HG03060 (cell line): ENCODE results near the gene NIPSNAP2.
"Not testable (repeated sequence)": the region's sequence is repeated elsewhere in the genome, so short reads cannot be mapped to it uniquely, and the experiment has no call there.

Experiments used
- ATAC-seq: cut with Tn5 transposase; IDR thresholded peaks from one replicate; pipeline ENCODE4 v1.9.1; 2021; ENCODE audit warnings: low read depth, moderate number of reproducible peaks; ENCODE audit not compliant: unreplicated experiment

NIPSNAP2 gene

DNA sequence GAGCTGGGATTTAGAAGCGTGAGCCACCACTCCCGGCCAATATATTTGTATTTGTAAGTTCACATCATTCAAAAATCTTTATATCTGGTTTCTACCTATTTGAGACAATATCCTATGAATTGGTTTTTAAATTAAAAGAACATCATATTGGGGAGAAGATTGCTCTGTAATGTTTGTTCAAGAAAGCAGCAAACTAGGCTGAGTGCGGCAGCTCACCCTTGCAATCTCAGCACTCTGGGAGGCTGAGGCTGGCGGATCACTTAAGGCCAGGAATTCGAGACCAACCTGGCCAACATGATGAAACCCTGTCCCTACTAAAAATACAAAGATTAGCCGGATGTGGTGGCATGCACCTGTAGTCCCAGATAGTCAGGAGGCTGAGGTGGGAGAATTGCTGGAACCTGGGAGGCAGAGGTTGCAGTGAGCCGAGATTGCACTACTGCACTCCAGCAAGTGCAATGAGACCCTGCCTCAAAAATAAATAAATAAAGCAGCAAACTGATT is 9.4 kb downstream of the NIPSNAP2 start:
- ATAC-seq, result no peak

DNA sequence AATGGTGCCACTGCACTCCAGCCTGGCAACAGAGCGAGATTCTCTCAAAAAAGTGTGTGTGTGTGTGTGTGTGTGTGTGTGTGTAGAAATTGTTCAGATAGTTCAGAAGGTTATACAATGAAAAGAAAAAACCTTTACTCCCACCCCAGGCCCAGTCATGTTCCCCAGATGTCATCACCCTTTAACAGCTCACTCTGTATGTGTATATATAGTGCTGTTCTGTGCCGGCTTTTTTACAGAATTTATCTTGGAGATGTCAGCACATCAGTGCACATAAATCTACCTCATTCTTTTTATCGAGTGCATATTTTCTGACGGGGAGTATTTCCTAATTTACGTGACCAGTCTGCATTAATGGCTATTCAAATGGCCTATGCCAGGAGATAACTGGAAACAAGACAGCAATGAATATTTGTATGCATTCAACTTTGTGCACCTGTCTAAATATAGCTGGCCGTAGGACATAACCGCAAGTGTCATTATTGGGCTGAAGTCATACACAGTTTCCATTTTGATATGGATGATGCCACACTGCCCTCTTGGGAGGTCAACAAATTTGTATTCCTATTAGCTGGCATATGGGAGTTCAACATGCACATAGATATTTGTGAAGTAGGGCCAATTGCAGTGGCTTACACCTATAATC is 11.7 kb downstream of the NIPSNAP2 start:
- ATAC-seq, result no peak

DNA sequence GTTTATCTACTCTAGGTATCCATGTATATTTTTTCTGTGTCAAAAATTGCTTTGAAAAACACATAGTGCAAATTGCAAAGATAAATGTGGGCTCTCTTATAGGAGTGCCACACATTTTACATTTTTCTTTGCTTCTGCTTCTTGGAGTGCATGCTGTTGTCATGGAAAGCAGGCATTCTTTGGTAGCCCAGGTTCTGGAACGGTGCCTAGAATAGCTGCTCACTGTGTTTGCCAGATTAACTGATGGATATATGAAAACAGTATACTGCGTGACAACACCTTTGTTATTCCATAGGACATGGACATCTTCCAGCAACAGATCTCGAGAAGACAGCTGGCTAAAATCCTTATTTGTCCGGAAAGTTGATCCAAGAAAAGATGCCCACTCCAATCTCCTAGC is 13.4 kb downstream of the NIPSNAP2 start:
- no peak for ATAC-seq

DNA sequence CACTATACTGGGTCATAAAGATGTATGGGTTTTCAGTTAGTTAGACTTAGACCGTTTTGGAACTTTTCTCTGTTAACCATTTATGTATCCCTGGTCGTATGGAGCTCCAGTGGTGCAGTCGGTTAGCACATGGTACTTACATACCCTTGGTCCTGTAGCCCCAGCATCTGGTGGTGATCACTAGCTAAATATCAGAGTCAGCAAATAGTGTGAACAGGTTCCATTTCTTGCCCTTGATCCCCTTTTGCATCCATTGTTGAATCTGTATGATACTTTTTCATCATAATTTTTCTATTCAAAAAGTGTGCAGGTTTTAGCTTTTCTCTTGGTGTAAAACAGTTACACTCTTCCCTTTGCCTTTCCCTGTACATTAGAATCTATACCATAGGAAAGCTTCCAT is 15.9 kb downstream of the NIPSNAP2 start:
- ATAC-seq, result no peak

DNA sequence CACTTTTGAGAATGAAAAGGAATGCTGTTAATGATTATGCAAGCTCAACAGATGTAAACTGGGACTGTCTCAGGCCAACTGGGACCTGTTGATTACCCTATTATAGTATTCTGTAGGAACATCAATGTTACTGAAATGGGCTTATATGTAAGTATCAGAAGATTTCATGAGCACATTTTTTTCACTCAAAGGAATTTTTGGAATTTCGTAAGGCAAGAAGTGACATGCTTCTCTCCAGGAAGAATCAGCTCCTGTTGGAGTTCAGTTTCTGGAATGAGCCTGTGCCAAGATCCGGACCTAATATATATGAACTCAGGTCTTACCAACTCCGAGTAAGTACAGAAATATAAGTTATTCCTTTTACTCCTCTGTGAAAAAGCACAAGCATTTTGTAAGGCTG is 19.2 kb downstream of the NIPSNAP2 start:
- ATAC-seq, result no peak

DNA sequence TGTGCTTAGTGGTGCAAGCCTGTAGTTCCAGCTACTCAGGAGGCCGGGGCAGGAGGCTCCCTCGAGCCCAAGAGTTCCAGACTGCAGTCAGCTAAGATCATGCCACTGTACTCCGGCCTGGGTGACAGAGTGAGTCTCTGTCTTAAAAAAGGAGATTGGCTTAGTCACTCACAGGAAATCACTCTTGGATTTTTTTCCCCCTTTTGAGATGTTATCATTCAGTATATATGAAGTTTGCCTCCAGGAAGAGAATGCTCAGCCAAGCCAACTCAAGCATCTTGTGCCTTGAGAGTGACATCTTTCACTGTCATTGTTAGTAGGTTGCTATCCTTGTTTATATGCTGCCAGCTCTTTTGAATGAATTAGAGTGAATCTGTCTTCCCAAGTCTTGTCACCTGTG is 28.0 kb downstream of the NIPSNAP2 start:
- no peak for ATAC-seq

DNA sequence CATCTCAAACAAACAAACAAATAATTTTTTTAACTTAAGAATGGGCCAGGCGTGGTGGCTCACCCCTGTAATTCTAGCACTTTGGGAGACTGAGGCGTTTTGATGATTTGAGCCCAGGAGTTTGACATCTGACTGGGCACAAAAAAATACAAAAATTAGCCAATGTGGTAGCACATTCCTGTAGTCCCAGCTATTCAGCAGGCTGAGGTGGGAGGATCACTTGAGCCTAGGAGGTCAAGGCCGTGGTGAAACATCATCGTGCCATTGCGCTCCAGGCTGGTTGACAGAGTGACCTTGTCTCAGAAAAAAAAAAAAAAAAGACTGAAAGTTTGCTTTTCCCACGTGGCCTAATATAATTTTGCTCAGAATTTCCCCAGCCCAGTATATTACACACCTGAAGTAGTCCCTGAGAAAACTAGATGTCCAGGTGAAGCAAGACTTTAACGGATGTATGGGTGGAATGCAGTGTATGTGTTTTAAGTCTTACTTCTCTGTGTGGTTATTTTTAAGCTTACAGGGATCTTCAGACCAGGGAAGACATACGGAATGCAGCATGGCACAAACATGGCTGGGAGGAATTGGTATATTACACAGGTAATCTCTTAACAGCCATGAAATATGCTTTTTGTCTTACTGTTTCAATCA is 32.6 kb downstream of the NIPSNAP2 start:
- ATAC-seq, result no peak

DNA sequence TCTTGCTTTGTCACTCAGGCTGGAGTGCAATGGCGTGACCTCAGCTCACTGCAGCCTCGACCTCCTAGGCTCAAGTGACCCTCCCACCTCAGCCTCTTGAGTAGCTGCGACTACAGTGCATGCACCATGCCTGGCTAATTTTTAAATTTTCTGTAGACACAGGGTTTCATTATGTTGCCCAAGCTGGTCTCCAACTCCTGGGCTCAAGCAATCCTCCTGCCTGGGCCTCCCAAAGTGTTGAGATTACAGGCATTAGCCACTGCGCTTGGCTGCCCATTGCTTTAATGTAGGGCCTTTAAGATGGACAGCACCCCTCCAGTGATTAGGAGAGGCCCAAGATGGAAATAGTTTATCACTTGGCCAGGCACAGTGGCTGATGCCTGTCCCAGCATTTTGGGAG is 39.4 kb downstream of the NIPSNAP2 start:
- no peak for ATAC-seq

DNA sequence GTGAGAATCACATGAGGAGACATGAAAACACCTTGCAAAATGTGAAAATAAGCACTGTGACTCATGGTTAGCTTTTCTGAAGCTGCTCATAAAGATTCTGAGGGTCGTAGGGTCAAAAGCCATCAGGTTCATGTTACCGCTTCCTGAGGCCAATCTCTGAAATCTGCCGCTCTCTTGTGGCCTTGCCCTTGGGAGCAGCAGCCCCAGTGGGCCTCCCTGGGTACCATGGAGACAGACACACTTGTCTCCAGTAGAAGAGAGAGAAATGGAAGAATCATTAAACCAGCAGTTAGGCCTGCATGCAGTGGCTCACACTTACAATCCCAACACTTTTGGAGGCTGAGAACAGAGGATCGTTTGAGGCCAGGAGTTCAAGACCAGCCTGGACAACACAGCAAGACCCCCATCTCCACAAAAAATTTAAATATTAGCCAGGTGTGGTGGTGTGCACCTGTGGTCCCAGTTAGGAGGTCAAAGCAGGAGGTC is 42.8 kb downstream of the NIPSNAP2 start:
- ATAC-seq, result no peak

DNA sequence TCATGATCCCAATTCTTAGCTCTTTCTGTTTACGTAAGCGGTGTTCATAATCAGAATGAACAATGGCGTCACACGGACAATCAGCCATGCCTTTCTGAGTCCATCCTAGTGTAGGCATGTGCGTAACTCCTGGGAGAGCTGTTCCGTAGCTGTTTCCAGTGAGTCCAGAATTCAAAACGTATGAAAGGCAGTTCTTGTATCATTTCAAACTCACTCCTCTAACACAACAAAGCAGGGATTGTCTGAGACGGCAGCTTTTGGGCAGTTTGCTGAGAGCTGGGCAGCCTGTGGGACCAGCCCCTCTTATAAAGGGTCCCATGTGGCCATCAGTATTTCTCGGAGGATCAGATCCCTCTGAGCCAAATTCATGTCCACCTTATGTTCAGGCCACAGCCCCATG is 43.5 kb downstream of the NIPSNAP2 start:
- ATAC-seq, result no peak

DNA sequence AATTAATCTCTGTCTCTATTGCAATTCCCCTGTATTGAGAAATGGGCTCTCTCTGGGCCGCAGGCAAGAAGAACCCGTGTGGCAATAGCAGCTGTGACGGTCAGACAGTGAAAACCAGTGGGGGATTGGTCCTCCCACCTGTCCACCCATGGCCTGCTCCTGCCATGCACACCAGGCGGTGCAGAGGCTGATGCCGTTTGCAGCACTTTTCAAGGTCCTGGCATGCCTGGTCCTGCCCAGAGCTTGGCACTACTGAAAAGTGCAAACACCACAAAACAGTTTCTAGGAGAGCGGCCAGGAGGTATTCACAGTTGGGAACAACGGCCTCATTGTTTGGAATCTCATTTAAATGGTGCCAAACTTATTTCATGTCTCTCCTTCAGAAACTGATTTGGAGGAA is 45.3 kb downstream of the NIPSNAP2 start:
- ATAC-seq, result no peak

DNA sequence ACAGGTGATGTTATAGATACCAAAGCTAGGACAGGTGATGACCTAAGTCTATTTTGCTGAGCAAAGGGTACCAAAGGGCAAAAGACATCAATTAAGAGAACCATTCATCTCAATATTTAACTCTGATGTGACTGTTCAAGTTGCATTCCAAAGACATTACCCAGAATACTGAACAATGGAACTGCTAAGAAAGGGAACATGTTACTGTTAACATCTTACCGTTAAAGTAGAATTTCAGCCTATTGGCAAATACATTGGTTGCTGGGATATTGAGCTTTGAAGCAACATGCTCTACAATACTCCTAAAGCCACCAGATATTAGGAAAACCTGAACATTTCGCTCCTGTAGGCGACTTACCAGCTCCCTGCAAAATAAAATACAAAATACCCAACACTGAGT is 52.6 kb downstream of the NIPSNAP2 start:
- ATAC-seq, result not testable (repeated sequence)

DNA sequence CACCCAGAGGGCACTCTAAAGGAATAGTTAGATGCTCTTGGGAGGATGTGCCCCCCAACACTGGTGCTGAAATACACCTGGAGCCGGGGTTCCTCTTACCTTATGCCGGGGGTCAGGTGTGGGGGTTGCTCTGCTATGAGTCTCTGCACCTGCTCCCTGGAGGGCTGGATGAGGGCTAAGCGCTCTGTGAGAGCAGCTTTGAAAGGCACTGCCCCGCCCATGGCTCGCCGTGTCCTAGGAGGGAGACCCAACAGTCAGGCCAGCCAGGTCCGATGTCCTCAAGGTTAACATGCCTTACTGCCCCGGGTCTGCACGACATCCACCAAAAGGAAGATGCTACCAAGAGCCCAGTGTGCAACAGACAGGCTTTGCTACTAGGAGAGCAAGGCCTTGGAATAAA is 55.1 kb downstream of the NIPSNAP2 start:
- no peak for ATAC-seq

DNA sequence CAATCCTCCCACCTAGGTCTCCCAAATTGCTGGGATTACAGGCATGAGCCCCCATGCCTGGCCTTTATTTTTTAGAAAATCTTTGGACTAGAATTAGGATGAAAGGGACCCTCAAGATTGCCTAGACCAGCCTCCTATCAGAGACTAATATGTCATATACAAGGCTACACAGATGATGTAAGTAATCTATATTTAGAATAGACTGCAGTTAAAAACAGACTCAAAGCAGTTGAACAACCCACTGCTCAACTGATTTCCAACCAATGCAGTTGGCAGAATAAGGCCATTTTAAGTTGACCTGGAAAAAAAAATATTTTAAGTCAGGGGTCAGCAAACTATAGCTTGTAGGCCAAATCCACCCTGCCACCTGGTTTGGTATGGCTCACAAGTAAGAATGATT is 59.1 kb downstream of the NIPSNAP2 start:
- no peak for ATAC-seq

DNA sequence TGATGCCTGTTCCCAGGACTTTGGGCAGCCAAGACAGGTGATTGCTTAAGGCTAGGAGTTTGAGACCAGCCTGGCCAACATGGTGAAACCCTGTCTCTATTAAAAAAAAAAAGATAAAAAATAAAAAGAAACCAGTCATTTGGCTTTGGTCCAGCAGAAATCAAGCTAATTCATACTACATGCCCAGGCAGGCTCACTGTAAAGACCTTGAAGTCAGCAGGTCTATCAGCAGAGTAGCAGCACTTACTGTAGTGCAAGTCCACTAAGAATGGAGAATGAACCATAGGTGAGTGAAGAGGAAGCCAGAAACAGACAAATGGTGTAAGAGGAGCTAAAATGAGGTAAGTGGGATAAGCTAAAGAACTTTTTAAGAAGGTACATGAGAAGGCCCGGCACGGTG is 62.2 kb downstream of the NIPSNAP2 start:
- no peak for ATAC-seq

DNA sequence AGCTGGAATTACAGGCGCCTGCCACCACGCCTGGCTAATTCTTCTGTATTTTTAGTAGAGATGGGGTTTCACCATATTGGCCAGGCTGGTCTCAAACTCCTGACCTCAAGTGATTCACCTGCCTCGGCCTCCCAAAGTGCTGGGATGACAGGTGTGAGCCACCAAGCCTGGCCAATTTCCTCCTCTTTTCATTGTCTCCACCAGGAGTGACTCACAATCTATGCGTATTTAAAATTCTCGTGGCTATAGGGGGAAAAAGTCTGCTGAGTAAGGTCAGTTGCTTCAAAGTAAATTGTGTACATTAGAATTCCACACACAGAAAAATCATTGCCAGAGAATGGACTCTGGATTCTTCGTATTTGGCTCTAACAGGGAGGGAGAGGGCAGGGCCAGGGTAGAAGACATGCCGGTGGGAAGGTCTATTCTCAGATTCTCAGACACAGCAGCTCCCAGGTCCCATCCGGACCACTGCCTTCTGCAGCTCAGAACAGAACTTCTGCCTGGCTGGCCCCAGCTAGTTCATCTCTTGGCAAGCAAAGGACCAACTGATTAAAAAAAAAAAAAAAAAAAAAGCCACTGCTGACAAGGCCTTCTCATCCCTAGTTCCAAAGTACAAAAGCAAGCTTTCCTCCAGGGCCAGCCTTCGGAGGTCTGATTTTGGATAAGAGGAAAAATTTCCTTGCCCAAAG is 64.7 kb downstream of the NIPSNAP2 start:
- no peak for ATAC-seq

DNA sequence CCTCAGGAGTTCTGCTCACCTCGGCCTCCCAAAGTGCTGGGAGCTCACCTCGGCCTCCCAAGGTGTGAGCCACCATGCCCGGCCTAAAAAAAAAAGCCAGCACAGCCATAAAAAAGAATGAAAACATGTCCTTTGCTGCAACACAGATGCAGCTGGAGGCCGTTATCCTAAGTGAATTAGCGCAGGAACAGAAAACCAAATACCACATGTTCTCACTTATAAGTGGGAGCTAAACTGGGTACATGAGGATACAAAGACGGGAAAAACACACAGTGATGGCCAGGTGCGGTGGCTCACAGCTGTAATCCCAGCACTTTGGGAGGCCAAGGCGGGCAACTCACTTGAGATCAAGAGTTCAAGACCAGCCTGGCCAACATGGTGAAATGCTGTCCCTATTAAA is 66.0 kb downstream of the NIPSNAP2 start:
- ATAC-seq, result no peak

DNA sequence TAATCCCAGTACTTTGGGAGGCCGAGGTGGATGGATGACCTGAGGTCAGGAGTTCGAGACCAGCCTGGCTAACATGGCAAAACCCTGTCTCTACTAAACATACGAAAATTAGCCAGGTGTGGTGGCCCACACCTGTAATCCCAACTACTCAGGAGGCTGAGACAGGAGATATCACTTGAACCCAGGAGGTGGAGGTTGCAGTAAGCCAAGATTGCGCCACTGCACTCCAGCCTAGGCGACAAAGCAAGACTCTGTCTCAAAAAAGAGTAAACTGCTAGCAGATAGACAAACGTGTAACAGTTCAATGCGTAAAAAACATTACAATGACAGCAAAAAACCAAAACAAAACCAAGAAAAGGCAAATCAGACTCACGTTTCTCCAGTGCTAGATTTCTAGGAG is 67.2 kb downstream of the NIPSNAP2 start:
- ATAC-seq, result not testable (repeated sequence)

DNA sequence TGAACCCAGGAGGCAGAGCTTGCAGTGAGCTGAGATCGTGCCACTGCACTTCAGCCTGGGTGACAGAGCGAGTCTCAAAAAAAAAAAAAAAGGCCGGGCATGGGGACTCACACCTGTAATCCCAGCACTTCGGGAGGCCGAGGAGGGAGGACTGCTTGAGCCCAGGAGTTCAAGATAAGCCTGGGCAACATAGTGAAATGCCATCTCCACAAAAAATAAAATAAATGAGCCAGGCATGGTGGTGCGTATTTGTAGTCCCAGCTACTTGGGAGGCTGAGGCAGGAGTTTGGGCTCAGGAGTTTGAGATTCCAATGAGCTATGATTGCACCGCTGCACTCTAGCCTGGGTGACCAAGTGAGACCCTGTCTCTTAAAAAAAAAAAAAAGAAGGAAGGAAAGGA is 68.2 kb downstream of the NIPSNAP2 start:
- ATAC-seq, result not testable (repeated sequence)

DNA sequence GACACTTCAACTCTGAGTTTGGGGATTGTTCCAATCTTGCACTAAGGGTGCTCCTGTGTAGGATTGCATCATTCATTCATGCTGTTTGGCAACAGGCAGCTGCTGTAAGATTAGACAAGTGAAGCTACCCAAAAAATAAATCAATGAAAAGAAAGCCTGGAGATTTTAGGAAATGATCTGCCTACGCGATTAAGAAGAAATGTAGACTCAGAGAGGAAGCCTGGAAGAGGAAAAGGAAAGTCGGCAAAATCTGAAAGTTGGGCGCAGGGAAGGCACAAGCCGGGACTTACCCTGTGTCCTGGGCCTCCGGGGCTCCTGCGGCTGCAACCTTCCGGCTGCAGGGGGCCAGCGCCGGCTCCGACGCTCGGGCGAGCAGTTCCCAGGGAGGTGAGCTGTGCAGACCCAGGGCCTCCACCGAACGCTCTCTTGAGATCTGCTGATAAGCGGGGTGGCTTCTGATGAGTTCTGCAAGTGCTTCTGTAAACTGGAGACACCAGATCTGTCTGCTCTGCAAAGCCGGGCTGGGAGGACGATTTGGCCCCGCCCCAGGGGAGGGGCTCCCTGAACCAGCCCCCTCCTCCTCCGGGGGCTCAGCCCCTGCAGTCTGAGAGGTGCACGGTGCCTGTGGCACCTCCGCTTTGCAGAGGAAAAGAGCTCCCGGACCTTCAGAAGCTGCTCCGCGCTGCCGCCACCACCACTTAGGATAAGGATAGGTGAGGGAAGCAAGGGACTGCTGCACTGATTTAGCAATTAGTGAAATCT is 69.5 kb downstream of the NIPSNAP2 start:
- ATAC-seq, result peak; percentile 86

DNA sequence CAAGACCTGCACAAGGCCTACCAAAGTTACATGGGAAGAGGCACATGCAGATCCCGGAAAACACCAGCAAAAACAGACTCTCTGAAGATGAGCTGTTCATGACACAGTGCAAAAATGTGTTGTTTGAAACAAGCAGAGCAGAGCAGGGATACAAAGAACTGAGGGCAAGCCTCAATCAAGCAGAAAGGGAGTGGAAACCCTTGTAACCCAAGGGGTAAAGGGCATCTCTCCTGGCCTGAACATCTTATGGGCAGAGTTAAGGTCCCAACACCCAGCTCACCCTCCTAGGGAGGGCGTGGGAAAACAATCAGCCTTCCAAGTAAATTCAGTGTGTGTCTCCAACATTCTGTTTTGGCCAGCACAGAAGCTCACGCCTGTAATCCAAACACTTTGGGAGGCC is 76.3 kb downstream of the NIPSNAP2 start:
- no peak for ATAC-seq
